CD4-positive, alpha-beta T cell (primary cell): Measurements from ENCODE around the gene DTX1. TPM values are rescaled to one million over a fixed set of nuclear protein-coding genes. Genes with fewer than 3 reads are reported as not detected.

Experiments used
- ATAC-seq: fragments of 200-7000 bp; cut with Tn5 transposase; one replicate; pipeline ENCODE4 v1.10.0; 2022; ENCODE audit warnings: mild to moderate bottlenecking; ENCODE audit not compliant: poor library complexity
- CTCF ChIA-PET: fragments of 350-600 bp; sonication (Branson Sonifier 250); formaldehyde crosslinking; loops from one replicate; lab custom pipeline; 2021; ENCODE audit warnings: antibody characterized with exemption, inconsistent platforms; lab: Charles Lee
- POLR2A ChIA-PET: fragments of 350-600 bp; sonication (Branson Sonifier 250); formaldehyde crosslinking; loops from one replicate; lab custom pipeline; 2021; ENCODE audit warnings: antibody characterized with exemption, inconsistent platforms; lab: Charles Lee
- DNase-seq, 14 experiments: peaks; one replicate each; pipeline ENCODE4 v3.0.0-alpha.2; 2013 to 2020; ENCODE audit warnings: mixed read lengths in 2 of 14
- H3K27ac ChIP-seq, 2 donors: one replicate each; pipeline versions ENCODE4 v1.5.1 to v1.7.0; 2013; ENCODE audit warnings: low read length in 2 of 2, low read depth in 1 of 2, mild to moderate bottlenecking in 1 of 2
- H3K27me3 ChIP-seq, 2 experiments: 1 replicate in 1 of 2; 2 replicates in 1 of 2; pipeline versions ENCODE4 v1.6.1 to v1.7.0; 2013; ENCODE audit warnings: low read length in 2 of 2, control low read depth in 1 of 2, mild to moderate bottlenecking in 1 of 2, moderate library complexity in 1 of 2; ENCODE audit not compliant: insufficient read depth in 2 of 2, control insufficient read depth in 1 of 2
- H3K36me3 ChIP-seq: one replicate; pipeline ENCODE4 v1.6.1; 2013; ENCODE audit warnings: low read length, control low read depth; ENCODE audit not compliant: insufficient read depth
- H3K4me1 ChIP-seq: one replicate; pipeline ENCODE4 v1.6.1; 2013; ENCODE audit warnings: low read length, control low read depth; ENCODE audit not compliant: insufficient read depth
- H3K4me3 ChIP-seq: one replicate; pipeline ENCODE4 v1.5.1; 2013; ENCODE audit warnings: mild to moderate bottlenecking, low read length, moderate library complexity
- H3K9me3 ChIP-seq, 2 experiments: 1 replicate in 1 of 2; 2 replicates in 1 of 2; pipeline versions ENCODE4 v1.6.1 to v1.7.0; 2013; ENCODE audit warnings: low read length in 2 of 2, mild to moderate bottlenecking in 2 of 2, control low read depth in 1 of 2, moderate library complexity in 1 of 2; ENCODE audit not compliant: control insufficient read depth in 1 of 2, insufficient read depth in 1 of 2
- H3K27ac Mint-ChIP-seq: one replicate; pipeline ENCODE4 v1.8.0; 2020; ENCODE audit warnings: mixed read lengths
- H3K27me3 Mint-ChIP-seq: one replicate; pipeline ENCODE4 v1.8.0; 2021; ENCODE audit warnings: mixed read lengths
- H3K36me3 Mint-ChIP-seq: one replicate; pipeline ENCODE4 v1.8.0; 2021; ENCODE audit warnings: low read depth, mixed read lengths
- H3K4me1 Mint-ChIP-seq: one replicate; pipeline ENCODE4 v1.8.0; 2021; ENCODE audit warnings: low read depth, mixed read lengths
- H3K4me3 Mint-ChIP-seq: one replicate; pipeline ENCODE4 v1.8.0; 2020; ENCODE audit warnings: mild to moderate bottlenecking, mixed read lengths
- H3K9me3 Mint-ChIP-seq: one replicate; pipeline ENCODE4 v1.8.0; 2020; ENCODE audit warnings: mixed read lengths
- intact Hi-C, 2 experiments: fragments of 100-400 bp; cut with DNase I in 1 of 2; cut with micrococcal nuclease in 1 of 2; formaldehyde crosslinking; loops; one replicate each; pipeline versions ENCODE4 v1.15.1 to v1.9.0; 2023 to 2025; cut with DNase I, micrococcal nuclease
- total RNA-seq, 174 experiments: library from RNA in 2 of 174; stranded (reverse) in 2 of 174; gene quantifications; one replicate each; pipeline ENCODE4 v1.2.3 and lab custom pipeline; 2021 to 2026
- TF ChIP-seq, protein P1 (sequence below): fragments of 200-600 bp; IDR thresholded peaks from one replicate; pipeline ENCODE4 v1.8.0; 2022; ENCODE audit warnings: antibody characterized with exemption, mild to moderate bottlenecking

Gene DTX1
- total RNA-seq, 2 experiments from 2014 or later = 14.0 to 14.2 TPM

DNA sequence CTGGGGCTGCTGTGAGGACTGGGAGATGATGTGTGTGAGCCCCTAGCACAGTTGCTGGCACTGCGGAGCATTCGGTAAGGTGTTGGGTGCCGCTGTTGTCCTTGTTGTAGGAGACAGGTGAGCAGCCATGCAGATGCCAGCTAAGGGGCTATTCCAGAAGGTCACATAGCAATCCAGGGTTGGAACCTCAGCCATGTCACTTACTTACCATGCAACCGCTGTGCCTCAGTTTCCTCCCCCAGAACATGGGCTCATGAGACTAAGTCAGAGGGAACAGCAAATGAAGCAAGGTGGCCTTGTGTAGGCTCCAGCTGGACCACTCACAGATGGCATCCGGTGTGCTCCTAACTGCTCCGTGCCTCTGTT is 13.2 kb downstream of the DTX1 start:
- Mint-ChIP-seq H3K27ac (peak overlapping the region; percentile 75), H3K36me3 (peaks cover 20% of the 10 kb centered on the region)
- H3K27ac ChIP-seq = peak overlapping the region in 1 of 2 donors; percentile 21

DNA sequence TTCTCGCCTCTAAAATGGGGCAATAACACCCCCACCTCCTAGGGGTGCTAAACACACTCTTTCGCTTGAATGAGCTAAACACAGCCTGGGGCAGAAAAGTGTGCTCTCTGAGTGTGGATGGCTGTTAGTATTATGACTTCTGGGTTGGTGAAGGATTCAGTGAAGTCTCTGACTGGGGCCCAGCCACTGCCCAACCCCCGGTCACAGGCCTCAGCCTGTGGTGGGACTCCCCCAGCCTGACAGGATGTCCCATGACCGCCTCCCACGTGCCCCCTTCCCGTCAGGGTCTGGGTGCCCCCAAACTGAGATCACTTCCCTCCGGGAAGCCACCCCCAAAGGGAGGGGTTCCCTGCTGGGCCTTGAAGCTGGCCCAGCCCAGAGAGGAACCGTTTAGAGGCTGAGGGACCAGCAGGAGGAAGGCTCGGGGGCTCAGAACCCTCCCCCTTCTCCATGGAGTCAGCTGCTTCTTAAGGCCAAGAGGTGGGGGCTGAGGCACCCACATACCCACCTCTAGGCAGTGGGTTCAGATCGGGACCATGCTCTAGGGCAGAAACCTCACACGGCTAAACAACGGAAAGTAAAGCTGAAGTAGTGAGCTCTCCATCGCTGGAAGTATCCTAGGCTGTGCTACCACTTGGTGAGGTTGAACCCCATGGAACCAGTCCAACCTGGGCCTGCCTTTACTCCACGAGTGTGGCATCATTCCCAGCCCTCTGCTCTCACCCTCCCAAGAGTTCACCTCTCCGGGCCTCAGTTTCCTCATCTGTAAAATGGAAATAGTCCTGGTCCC is 13.8 kb downstream of the DTX1 start:
- no peaks in the 10 kb centered on the region for H3K27me3 ChIP-seq
- ATAC-seq = peak; percentile 29
- H3K27ac Mint-ChIP-seq = peak overlapping the region; percentile 75
- no peak overlapping the region for H3K4me3 Mint-ChIP-seq
- DNase-seq = peak in 5 of 14 experiments; percentile 11 to 61 (median 44)
- H3K4me1 ChIP-seq = peaks cover 70% of the 10 kb centered on the region
- H3K36me3 Mint-ChIP-seq = peaks cover 21% of the 10 kb centered on the region
- H3K27ac ChIP-seq = peak overlapping the region; percentile 4 to 21
- CTCF ChIA-PET = no interaction called here
- TF ChIP-seq, protein P1, sequence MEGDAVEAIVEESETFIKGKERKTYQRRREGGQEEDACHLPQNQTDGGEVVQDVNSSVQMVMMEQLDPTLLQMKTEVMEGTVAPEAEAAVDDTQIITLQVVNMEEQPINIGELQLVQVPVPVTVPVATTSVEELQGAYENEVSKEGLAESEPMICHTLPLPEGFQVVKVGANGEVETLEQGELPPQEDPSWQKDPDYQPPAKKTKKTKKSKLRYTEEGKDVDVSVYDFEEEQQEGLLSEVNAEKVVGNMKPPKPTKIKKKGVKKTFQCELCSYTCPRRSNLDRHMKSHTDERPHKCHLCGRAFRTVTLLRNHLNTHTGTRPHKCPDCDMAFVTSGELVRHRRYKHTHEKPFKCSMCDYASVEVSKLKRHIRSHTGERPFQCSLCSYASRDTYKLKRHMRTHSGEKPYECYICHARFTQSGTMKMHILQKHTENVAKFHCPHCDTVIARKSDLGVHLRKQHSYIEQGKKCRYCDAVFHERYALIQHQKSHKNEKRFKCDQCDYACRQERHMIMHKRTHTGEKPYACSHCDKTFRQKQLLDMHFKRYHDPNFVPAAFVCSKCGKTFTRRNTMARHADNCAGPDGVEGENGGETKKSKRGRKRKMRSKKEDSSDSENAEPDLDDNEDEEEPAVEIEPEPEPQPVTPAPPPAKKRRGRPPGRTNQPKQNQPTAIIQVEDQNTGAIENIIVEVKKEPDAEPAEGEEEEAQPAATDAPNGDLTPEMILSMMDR = no peak
- H3K27me3 Mint-ChIP-seq = no peaks in the 10 kb centered on the region
- H3K4me3 ChIP-seq = no peak overlapping the region
- H3K9me3 Mint-ChIP-seq = no peaks in the 10 kb centered on the region
- no peaks in the 10 kb centered on the region for H3K9me3 ChIP-seq
- peaks cover 2% of the 10 kb centered on the region for H3K36me3 ChIP-seq
- H3K4me1 Mint-ChIP-seq = peaks cover 74% of the 10 kb centered on the region
- intact Hi-C loops = no loop called here
- POLR2A ChIA-PET = interaction anchor here (0.7 to 1.6 kb wide), 4 partner anchors 9 to 162 kb away, joined by 3 to 5 read pairs (median 3); no protein-coding TSS in a partner anchor

More for the DNA sequence above, 13.2 kb downstream of the DTX1 start:
- no peak for DNase-seq
- Histone ChIP-seq H3K9me3 (no peaks in the 10 kb centered on the region), H3K4me1 (peaks cover 70% of the 10 kb centered on the region), H3K27me3 (no peaks in the 10 kb centered on the region), H3K4me3 (no peak overlapping the region), H3K36me3 (peaks cover 2% of the 10 kb centered on the region)
- POLR2A ChIA-PET = interaction anchor here (0.7 to 1.2 kb wide), 2 partner anchors 8 to 21 kb away, joined by 3 to 5 read pairs; no protein-coding TSS in a partner anchor
- CTCF ChIA-PET = no interaction called here
- TF ChIP-seq, protein P1 = no peak
- no peak for ATAC-seq
- peaks cover 73% of the 10 kb centered on the region for H3K4me1 Mint-ChIP-seq
- intact Hi-C loops = no loop called here
- H3K9me3 Mint-ChIP-seq = no peaks in the 10 kb centered on the region
- H3K4me3 Mint-ChIP-seq = no peak overlapping the region
- no peaks in the 10 kb centered on the region for H3K27me3 Mint-ChIP-seq

DNA sequence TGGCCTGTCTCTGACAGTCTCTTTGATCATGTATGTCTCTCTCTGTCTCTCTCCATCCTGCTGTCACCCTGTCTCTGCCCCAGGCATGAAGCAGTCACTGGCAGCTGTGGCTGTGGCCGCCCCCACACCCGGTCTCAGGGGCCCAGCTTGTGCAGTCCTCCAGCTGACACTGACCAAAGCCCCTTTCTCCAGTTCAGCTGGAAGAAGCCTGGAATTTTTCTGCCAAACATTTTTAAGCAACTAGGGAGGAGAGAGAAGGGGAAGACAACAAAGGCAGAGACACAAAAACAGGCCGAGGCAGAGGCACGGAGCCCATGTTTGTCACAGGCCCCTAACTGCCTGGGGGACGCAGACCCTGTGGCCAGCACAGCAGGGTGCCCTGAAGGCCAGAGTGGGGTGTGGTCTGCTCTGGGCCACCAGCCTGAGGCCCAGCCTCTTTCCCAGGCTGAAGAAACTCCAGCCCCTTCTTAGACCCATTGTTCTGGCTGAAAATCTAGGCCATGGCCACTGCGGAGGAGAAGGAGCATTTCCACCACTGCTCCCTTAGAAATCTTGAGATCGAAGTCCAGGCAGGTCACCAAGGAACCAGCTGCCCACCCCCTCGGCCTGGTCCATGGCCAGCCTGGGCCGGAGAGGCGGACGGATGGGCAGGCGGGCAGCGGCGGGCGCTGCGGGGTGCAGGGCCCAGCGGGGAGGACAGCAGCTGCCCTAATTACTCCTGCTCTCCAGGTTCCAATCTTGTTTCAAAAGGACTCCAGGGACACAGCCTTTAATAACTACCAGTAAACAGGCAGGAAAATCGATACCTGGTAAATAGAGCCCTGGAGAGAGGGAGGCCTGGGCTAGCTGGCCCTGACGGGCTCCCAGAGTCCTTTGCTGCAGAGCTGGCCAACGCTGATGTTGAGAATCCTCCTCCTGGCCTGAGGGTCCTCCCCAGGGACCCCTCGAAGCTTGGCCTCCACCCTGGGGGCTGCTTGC is 14.9 kb downstream of the DTX1 start:
- Histone ChIP-seq H3K36me3 (no peaks in the 10 kb centered on the region), H3K27me3 (no peaks in the 10 kb centered on the region), H3K4me3 (no peak overlapping the region), H3K27ac (no peak overlapping the region), H3K4me1 (peaks cover 70% of the 10 kb centered on the region), H3K9me3 (no peaks in the 10 kb centered on the region)
- TF ChIP-seq, protein P1 = no peak
- ChIA-PET POLR2A (interaction anchor here (0.8 to 1.6 kb wide), 3 partner anchors 10 to 163 kb away, joined by 3 read pairs; no protein-coding TSS in a partner anchor), CTCF (no interaction called here)
- peak overlapping the region; percentile 75 for H3K27ac Mint-ChIP-seq
- DNase-seq (no peak), ATAC-seq (no peak)
- H3K9me3 Mint-ChIP-seq = no peaks in the 10 kb centered on the region
- intact Hi-C loops = no loop called here
- peaks cover 29% of the 10 kb centered on the region for H3K36me3 Mint-ChIP-seq
- peaks cover 81% of the 10 kb centered on the region for H3K4me1 Mint-ChIP-seq
- no peak overlapping the region for H3K4me3 Mint-ChIP-seq
- H3K27me3 Mint-ChIP-seq = no peaks in the 10 kb centered on the region
